Central memory CD4-positive, alpha-beta T cell (primary cell): ENCODE data around the gene OR52L1.
"Not testable (repeated sequence)": the region's sequence is repeated elsewhere in the genome, so short reads cannot be mapped to it uniquely, and the experiment has no call there.

Experiments used
- DNase-seq: peaks from one replicate; pipeline ENCODE4 v3.0.0; 2022
- total RNA-seq, 3 experiments: gene quantifications; one replicate each; lab custom pipeline; 2026; lab: John Stamatoyannopoulos, UW

Gene OR52L1
- total RNA-seq = 0 reads per million in 3 experiments

DNA sequence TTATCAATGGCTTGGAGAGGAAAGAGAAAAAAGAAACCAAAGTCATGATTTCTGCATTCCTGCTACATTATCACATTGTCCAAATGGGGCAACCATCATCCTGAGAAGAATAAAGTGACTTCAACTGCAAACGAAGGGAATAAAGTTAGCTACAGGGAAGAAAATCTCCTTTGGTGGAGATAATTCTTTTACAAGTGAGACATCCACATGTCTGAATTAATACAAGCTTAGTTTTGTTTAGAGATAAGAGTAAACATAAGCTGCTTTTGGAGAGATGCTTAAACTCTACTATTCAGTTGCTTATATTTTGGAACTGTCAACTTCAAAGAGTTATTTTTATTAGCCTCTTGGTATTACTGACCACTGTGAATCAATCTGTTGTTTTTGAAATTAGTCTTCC lies at the start of gene OR52L1:
TSS of gene OR52L1 (minus strand) at position 101 of the 400 bp plus-strand sequence. CDS start at position 46, 55 bp downstream.
- no peak for DNase-seq

DNA sequence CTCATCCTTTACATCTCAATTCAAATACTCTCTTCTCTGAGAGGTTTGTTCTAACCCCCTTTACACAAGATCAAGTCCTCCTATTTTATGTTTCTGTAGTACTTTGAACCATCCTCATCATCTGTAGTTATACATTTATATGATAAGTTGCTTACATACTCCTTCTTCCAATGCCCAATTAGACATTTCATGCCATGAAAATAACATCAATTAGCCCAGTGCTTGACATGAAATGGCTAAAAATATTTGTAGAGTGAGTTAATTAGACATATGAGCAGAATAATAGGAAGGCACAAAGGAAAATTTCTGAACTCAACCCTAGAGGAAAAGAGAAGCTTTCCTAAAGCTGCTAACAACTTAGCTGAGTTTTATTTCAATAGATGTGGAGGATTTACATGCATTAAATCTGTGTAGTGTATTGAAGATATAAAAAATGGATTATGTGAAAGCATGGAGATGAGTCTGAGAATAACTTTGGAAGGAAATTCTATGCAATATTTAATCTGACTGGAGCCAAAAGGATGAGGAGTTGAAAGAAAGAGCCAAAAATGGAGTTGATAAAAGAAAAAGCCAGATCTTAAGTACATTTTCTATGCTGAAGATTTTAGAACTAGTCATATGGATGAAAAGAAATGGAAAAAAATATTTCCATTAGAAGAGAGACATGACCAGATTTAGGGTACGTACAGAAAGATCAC lies 44.1 kb upstream of the OR52L1 start, which contains the start of gene OR56A1:
TSS of gene OR56A1 (minus strand) at position 51 of the 698 bp plus-strand sequence. CDS start 3,066 bp downstream, outside the sequence.
- no peak for DNase-seq

DNA sequence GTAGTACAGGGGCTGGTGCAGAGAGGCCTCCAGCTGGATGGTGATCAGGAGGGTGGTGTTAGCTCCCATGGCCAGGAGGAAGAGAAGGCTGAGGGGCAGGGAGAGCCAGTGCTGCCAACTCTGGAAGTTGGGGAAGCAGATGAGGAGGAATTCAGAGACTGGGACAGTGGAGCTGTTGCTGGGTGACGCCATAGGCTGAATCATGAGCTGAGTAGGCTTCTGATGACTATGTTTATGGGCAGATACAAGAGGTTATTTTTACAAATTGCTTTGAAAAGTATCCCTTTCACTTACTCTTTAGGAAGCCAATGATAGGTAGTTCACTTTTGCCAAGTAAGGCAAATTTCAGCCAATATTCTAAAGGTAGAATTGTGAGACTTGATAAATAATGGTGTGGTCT lies 40.7 kb upstream of the OR52L1 start:
- no peak for DNase-seq

DNA sequence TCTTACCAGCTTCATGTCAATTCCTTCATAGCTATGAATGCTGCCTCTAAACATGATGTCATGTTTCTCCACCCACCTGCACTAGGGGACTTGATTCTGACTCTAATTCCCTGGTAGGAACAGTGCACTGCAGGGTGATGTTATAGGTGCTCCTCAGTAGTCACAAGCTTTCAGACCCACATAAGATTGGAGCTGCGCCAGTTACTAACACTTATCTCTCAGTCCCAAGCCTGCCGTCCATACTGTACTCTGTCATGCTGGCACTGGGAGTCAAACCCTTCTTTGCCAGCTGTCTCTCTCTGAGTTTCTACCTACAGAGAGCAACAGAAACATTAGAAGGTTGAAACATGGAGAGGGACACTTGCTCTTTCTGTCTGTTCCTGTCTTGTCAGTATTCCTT lies 38.3 kb upstream of the OR52L1 start:
- no peak for DNase-seq

DNA sequence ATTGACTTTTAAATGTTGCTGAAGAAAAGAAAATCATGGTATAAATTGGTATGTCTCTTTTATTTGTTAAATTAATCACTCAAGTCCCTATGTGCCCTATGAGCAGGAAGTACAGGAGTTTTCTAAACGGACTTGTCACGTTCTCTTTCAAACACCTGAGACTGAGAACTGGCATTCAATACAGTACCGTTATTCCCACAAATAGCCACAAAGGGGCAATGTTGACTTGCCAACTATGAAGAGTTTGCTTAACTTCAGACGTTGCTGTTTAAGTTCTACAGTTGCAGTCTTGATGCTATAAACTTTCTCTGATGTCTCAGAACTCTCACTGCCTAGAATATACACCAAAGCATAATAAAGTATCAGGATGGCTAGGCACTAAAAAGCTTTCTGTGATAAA lies 36.2 kb upstream of the OR52L1 start:
- DNase-seq = peak; percentile 4

DNA sequence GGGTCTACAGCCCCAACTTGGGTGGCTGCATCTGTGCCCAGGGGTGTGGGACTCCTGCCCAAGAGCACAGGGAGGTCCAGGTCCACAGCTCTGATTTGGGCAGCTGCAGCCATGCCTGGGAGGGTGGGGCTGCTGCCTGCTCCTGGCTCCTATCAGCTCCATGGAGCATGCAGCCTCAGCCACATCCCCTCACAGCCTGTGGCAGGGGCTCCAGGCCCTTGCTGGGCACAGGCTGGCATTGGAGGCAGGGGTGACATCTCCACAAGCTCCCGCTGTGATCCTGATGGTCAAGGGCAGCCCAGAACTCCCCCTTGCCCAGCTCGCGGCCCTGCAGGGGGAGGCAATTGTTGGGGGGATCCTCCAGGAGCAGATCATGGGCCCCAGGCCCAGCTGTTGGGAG lies 26.3 kb upstream of the OR52L1 start:
- DNase-seq = no peak

DNA sequence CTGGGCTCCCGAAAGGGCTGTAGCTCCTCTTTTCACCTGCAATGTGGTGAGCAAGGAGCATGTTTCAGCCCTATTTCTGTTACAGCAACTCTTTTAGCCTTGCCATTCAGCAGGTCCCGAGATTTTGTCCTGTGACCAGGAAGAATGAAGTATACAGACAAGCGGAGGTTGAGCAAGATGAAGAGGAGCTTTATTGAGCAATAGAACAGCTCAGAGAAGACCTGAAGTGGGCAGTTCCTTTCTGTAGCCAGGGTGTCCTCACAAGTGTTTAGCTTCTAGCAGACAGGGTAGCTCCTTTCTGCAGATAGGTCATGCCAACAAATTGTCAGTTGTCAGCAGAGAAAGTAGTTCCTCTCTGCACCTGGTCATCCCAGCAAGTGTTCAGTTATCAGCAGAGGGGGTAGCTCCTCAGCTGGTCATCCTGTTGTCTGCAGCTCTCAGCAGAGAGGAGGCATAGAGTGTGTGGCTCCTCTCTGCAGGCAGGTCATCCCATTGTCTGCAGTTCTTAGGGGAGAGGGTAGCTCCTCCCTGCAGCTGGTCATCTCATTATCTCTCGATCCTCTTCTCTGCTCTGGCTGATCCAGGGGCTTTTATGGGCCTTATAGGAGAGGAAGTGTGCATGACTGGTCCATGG lies 25.4 kb upstream of the OR52L1 start:
- no peak for DNase-seq

DNA sequence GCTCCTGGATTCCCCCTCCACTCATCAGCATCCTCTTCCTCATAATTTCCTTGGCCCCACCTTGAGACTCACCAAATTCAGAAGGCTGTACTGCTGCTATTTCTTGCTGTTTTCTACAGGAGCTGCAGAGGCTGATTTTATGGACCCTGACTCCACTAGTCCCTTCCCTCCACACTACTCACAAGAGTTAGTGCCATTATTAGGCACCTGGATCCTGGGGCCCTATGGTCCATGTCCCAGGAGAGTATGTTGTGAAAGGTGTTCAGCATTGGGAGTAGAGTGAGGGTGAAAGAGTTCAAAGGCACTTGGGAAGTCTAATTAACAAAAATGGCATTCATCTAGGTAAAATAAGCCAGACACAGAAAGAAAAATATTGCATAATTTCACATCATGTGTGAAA lies 20.1 kb upstream of the OR52L1 start, which contains the start of gene OR56A4:
TSS of gene OR56A4 (minus strand) at position 101 of the 400 bp plus-strand sequence. CDS start 3,954 bp downstream, outside the sequence.
- no peak for DNase-seq

DNA sequence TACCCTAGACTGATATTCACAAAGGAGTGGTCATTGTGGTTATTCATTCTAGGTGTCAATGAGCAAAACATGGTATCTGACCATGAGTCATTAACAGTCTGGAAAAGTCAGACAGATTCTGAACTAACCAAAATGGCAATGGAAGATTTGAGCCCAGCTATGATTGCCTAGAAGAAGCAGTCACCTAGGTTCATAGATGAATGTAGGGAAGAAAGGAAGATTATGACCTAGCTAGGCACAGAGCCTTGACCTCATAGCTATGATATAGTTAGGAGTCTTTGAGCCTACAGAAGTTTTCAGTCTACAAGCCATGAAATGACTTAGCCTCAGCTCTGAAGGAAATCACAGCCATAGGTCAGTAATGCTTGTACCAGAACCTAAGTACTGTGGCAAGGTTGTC lies 19.6 kb upstream of the OR52L1 start:
- DNase-seq = no peak

DNA sequence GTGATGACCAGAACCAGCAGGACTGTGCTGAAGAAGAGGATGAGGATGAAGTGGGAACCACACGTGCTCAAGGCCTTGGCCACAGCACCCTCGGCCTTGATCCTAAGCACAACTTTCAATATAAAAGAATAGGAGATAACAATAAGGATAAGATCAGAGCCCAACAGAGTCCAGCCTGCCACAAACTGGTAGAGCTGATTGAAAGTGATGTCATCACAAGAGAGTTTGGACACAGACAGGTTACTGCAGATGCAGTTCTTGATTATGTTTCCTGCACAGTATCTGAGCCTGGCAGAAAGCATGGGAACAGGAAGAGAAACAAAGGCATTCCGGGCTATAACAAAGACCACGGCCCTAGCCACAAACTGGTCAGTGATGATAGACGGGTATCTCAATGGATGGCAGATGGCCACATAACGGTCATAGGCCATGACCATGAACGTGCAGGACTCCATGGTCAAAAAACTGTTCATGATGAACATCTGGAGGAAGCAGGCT lies 15.5 kb upstream of the OR52L1 start:
- no peak for DNase-seq

DNA sequence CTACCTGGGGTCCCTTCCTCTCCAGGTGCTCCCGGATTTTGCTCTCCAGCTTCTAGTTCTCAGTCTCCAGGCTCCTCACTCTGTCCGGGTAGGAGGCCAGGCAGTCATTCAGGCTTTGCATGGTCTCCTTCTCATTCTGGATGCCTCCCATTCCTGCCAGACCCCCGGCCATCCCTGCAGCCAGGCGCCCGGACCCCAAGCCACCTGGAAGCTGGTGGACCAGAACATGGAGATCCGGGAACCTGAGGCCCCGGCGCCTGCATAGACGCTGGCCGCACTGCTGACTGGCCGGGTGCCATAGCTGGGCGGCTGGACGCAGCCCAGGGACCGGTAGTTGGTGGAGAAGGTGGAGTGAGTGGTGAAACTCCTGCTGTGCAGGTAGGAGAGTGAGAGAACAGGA lies 8.0 kb upstream of the OR52L1 start:
- DNase-seq = no peak

DNA sequence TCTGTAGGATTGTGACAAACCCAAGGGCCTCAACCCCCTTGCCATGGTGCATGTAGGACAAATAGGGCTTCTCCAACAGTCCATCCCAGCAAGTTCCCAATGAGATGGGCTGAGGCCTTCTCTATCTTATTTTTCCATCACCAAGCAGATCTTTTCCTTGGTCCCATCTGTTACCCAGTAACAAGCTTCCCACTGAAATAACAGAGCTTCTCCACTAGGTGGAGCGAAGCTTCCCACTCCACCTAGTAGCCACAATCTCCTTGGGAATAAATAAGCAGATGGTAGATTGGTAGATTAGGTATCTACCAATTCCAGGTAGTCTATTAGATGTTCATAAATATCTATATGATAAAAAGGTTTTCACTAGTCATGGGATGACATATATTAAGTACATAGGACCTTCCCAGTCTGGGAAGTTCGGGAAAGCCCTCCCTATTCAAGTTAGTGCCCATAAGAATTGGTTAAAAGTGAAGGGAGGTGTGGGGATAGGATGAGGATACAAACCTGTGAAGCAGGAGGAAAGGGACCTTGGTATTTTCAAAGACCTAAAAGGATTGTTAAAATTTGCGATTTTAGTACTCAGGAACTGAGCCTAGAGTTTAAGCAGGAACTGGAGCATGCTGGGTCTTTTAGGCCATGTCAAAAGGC lies 5.9 kb upstream of the OR52L1 start:
- no peak for DNase-seq

DNA sequence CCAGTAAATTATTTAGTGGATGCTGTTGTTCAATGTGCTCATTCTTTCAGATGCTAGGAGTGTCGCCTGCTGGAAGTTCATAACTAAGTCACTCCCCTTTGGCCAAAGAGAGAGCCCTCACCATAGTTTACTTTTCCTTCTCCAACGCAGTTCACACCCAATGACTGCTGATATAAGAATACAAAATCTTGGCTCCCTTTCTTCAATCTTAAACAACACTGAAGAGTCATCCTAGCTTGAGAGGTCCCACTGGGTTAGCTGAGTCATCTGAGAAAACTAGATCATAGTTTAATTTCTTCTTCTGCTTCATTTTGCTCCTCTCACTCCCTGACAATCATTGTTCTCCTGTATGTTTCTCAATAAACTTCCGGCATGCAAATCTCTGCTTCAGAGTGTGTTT lies 5.4 kb upstream of the OR52L1 start:
- no peak for DNase-seq

DNA sequence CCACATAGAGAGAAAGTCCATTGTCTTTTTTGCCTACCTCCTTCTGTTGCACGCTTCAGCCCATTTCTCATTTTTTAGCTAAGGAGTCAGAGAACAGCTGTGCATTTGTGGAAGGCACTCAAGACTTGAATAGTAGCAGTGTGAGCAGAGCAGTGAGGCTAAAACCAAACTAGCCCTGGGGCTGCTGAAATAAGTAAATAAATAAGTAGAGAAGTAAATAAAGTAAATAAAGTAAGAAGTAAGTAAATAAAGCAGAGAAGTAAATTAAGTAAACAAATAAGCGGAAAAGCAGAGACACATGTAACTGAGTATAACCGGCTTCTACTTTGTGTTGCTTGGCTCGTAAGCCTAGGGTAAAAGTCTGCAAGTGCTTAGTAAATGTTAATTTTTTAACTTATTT lies 2.4 kb upstream of the OR52L1 start:
- DNase-seq = no peak

DNA sequence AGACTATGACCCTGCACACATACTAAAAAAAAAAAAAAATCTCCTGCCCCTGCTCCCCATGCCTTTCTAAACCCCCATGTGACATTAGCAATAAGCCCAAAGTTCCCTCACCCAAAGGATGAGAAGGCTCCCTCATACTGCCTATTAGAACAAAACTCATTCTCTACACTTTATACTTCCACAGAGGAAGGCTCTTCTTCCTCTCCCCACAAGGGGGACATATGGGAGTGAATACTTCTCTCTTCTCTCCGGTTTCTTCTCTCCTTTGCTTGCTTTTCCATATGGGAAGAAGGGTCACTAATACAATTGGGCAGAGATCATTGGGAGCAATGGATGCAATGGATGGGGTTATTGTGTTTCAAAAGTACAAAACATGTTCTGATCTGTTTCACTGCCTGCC lies 3.3 kb downstream of the OR52L1 start:
- no peak for DNase-seq

DNA sequence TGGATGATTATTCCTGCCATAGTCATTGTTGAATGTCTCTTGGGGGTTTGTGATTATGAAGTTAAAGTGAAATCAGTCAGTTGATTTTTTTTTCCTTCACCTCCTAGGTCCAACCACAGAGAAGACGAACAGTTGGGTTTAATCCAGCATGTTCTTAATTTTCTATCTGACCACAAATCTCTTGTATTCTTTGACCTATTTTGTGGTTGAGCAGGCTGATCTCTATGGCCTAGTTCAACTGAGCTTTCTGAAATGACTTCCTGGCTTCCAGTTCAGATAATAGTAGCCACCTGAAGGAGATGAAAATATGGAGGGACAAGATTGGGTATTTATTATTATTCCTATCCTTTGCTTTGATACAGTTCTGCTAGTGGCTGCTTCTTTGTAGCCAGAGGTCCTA lies 13.3 kb downstream of the OR52L1 start:
- no peak for DNase-seq

DNA sequence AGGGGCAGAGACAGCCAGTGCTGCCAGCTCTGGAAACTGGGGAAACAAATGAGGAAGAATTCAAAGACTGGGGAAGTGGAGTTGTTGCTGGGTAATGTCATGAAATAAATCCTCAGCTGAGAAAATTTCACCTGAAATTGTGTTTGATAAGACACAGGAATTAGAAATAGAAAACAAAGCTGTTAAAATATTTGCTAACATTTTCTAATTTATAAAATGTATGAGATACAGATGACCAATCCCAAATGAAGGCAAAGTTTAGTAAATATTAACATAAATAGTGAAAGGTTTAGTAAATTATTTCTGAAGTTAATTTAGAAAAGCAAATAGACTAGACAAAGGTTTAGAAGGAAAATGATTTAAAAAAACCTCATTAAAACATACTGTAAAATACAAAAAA lies 18.4 kb downstream of the OR52L1 start, which contains the start of gene OR56A5:
TSS of gene OR56A5 (minus strand) at position 101 of the 400 bp plus-strand sequence. CDS start at position 101, 0 bp downstream.
- no peak for DNase-seq

DNA sequence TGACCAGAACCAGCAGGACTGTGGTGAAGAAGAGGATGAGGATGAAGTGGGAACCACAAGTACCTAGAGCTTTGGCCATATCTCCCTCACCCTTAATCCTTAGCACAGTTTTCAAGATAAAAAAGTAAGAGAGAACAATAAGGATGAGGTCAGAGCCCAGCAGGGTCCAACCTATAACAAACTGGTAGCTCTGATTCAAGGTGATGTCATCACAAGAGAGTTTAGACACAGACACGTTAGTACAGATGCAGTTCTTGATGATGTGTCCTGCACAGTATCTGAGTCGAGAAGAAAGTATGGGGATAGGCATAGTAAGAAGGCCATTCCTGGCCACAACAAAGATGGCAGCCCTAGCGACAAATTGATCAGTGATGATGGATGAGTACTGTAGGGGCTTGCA lies 19.1 kb downstream of the OR52L1 start:
- no peak for DNase-seq

DNA sequence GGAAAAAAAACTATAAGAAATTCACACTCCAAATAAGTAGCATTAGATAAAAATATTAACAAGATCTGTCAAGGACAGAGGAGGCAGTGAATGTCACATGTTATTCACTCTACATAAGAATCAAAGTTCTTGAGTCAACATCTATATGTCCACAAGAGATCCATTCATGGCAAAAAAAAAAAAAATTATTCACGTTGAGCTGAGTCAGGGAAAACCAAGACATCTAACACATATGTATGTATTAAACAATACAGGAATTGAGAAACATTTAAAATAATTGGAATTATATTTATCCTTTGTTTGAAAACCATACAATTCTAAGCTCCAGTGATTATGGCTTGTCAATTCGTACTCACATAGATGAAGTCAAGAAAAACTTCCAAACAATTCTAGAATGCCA lies 19.8 kb downstream of the OR52L1 start:
- DNase-seq = no peak

DNA sequence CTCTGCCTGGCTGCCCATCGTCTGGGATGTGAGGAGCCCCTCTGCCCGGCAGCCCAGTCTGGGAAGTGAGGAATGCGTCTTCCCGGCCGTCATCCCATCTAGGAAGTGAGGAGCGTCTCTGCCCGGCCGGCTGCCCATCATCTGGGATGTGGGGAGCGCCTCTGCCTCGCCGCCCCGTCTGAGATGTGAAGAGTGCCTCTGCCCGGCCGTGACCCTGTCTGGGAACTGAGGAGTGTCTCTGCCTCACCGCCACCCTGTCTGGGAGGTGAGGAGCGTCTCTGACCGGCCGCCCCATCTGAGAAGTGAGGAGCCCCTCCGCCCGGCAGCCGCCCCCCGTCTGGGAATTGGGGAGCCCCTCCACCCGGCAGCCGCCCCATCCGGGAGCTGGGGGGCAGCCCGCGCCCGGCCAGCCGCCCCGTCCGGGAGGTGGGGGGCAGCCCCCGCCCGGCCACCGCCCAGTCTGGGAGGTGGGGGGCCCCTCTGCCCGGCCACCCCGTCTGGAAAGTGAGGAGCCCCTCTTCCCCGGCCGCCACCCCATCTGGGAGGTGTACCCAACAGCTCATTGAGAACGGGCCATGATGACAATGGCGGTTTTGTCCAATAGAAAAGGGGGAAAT lies 26.0 kb downstream of the OR52L1 start:
- not testable (repeated sequence) for DNase-seq

DNA sequence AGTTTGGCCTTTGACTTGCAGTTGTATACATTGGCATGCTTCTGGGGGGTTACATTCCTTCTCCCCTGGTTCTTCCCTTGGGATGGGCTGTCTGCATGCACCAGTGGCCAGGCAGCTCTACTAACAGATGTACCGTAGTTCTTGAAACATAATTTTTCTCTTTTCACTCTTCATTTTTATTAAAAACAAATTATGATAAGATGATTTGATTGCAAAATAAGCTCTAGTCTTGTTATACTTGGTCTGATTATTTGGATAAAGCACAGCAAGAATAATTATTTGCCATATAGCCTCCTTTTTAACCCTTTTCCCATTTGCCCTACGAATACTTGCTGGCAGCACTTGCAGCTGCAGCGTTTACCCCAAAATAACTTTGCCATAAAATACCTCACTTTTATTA lies 31.2 kb downstream of the OR52L1 start:
- DNase-seq = no peak

DNA sequence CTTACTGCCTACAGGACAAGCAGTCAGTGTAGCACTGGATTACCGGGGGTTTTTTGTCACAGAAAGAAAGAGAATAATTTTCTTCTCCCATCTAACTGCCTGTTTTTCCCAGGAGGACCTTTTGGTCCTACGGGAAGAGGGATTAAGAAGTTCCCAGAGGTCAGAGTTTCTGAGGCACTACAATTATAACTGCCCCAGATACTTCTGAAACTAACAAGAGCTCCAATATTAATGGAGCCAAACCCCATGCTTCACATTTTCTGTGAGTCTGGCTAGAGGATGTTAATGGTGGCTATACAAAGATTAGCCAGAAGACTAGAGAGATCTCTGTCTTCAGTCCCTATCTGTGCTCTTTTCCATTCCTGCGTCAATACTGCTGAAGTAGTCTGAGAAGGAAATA lies 44.8 kb downstream of the OR52L1 start, which contains the start of gene OR56A3:
TSS of gene OR56A3 (plus strand) at position 301 of the 400 bp plus-strand sequence. CDS start 5,096 bp downstream, outside the sequence.
- DNase-seq = no peak

DNA sequence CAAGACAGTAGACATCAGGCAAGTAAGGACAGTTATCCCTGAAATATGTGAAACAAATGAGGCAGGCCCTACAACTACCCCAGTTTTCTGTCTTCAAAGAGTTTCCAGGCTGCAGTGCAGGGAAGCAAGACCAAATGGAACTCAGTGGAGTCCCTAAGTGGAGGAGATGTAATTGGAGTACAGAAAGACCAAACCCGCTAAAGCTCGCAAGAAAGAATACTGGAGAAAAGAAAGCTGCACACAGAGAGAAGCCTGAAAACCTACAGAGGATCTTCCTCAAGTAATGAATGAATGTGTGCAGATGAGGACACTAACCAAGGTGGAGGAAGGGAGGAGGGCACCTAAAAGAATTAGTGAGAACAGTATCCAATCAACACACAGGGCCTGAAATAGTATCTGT lies 46.0 kb downstream of the OR52L1 start:
- DNase-seq = no peak
